ENCODE results near the gene LIPH. TPM values are rescaled to one million over a fixed set of nuclear protein-coding genes. Genes with fewer than 3 reads are reported as not detected.
A peak's percentile ranks its signal among the peaks of the same experiment; 100 is the strongest.
"Not testable (repeated sequence)": the region's sequence is repeated elsewhere in the genome, so short reads cannot be mapped to it uniquely, and the experiment has no call there.

The LIPH gene
- total and polyA plus RNA-seq, 3 donors from 2014 or later: 4.2 to 18.0 (median 15.0) TPM

DNA sequence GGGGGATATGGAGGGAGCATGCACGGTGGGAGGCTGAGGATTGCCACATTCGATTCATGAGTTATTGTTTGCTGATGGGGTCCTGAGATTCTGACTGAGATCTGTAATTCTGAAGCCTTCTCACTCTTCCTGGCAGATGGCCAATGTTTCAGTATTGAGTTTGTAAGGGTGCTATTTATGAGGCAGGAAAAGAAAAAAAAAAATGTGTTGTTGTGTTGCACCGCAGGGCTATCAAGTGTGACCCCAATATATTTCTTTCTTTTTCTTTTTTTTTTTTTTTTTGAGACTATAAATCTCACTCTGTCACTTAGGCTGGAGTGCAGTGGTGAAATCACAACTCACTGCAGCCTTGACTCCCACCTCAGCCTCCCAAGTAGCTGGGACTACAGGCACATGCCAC is 30.5 kb upstream of the LIPH start:
- H3K36me3 ChIP-seq (ENCODE audit: low read depth, missing control alignments): no peaks in the 10 kb centered on the region
- H3K4me3 ChIP-seq: no peak overlapping the region
- peaks cover 5% of the 10 kb centered on the region for H3K4me1 ChIP-seq
- WGBS, 2 donors: 29 to 38% methylated on average over 3 of the region's 3 CpGs
- H3K27ac ChIP-seq: no peak overlapping the region
- intact Hi-C loops (cut with DNase I; ENCODE audit: low total_unique reads): no loop called here
- H3K9me3 ChIP-seq: no peaks in the 10 kb centered on the region
- H3K27me3 ChIP-seq: no peaks in the 10 kb centered on the region
- TF ChIP-seq, protein P1, sequence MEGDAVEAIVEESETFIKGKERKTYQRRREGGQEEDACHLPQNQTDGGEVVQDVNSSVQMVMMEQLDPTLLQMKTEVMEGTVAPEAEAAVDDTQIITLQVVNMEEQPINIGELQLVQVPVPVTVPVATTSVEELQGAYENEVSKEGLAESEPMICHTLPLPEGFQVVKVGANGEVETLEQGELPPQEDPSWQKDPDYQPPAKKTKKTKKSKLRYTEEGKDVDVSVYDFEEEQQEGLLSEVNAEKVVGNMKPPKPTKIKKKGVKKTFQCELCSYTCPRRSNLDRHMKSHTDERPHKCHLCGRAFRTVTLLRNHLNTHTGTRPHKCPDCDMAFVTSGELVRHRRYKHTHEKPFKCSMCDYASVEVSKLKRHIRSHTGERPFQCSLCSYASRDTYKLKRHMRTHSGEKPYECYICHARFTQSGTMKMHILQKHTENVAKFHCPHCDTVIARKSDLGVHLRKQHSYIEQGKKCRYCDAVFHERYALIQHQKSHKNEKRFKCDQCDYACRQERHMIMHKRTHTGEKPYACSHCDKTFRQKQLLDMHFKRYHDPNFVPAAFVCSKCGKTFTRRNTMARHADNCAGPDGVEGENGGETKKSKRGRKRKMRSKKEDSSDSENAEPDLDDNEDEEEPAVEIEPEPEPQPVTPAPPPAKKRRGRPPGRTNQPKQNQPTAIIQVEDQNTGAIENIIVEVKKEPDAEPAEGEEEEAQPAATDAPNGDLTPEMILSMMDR (IDR thresholded peaks at IDR 0.05): no peak
- TF ChIP-seq POLR2A (IDR thresholded peaks at IDR 0.05): no peak
- DNase-seq: no peak

DNA sequence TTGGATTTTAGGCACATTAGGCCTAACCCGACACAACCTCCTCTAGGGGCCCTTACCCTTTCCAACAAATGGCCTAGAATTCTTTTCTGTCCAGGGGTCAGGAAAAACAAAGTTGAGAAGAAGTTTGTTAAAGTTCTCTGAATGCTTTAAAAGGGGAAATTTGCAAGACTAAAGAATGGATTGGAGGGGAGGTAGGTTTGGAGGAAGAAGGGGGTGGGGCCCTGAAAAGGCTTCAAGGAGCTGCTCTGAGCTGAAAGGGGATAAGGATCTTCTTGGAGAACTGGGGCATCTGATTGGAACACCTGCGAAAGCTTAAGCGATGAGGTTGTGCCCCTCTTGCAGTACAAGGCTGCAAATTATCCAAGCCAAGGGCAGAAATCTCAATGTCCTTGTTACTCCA is 29.8 kb upstream of the LIPH start:
- Histone ChIP-seq H3K27me3 (no peaks in the 10 kb centered on the region), H3K36me3 (ENCODE audit: low read depth, missing control alignments) (no peaks in the 10 kb centered on the region), H3K4me3 (no peak overlapping the region), H3K27ac (no peak overlapping the region), H3K9me3 (no peaks in the 10 kb centered on the region), H3K4me1 (peaks cover 5% of the 10 kb centered on the region)
- 45 to 51% methylated on average over 3 of the region's 3 CpGs for WGBS, 2 donors
- intact Hi-C loops (cut with DNase I; ENCODE audit: low total_unique reads): no loop called here
- TF ChIP-seq, protein P1 (IDR thresholded peaks at IDR 0.05): no peak
- TF ChIP-seq POLR2A (IDR thresholded peaks at IDR 0.05): no peak
- DNase-seq: no peak

DNA sequence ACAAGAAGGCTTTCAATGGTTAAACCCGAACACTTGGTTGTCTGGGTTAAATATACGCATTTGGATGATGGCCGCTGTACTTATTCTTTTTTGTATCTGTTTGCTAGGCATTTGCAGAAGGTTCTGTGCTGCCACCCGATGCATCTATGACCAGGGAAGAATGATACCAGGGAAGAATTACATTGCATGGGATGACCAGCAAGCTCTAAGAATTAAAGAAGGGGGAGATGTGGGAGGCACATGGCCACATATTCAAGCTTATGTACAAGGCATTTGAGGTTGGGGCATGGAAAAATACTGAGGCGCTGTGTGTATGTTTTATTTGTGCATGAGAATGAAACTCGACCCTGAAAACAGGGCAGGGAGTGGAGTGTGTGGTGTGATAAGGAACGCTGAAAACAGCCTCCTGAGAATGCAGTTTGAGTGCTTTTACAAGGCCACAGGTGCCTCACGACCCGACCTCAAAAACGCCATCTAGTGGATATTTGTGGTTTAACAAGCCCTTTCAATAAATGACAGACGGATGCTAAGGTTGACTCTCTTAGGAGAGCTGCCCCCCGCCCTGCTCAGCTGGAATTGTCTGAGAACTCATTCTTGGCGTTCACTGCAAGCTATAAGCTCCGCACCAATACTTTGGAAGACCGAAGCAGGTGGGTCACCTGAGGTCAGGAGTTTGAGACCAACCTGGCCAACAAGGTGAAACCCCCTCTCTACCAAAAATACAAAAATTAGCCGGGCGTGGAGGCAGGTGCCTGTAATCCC is 22.9 kb upstream of the LIPH start:
- H3K36me3 ChIP-seq (ENCODE audit: low read depth, missing control alignments); intact Hi-C loops (cut with DNase I; ENCODE audit: low total_unique reads); H3K27ac ChIP-seq; H3K27me3 ChIP-seq; H3K9me3 ChIP-seq; H3K4me3 ChIP-seq; H3K4me1 ChIP-seq: not testable (repeated sequence)
- 17 to 20% methylated on average over 17 of the region's 17 CpGs for whole genome bisulfite sequencing, 2 donors
- peak; percentile 52 for DNase-seq
- TF ChIP-seq, protein P1 (IDR thresholded peaks at IDR 0.05): peak; percentile 32 to 70 (median 68)

DNA sequence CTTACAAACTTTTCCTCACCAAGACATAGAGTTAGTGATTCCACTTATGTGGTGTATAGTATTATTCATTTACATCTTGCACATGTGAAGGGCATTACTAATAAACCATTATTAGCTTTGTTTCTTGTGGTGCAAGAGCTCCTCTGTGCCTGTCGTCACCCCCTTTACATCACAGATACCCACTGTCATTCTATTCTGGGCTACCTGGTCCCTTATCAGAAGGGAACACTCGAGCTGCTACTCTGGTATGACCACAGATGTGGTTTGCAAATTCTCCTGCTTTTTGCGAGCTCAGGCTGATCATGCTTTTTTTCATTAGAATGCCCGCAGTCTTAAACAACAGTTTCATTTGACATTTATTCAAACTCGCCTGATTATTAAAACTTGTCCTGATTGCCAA is 19.8 kb upstream of the LIPH start:
- Histone ChIP-seq H3K9me3 (no peaks in the 10 kb centered on the region), H3K27ac (no peak overlapping the region), H3K36me3 (ENCODE audit: low read depth, missing control alignments) (no peaks in the 10 kb centered on the region), H3K4me1 (no peaks in the 10 kb centered on the region), H3K27me3 (no peaks in the 10 kb centered on the region), H3K4me3 (no peak overlapping the region)
- TF ChIP-seq, protein P1 (IDR thresholded peaks at IDR 0.05): no peak
- TF ChIP-seq POLR2A (IDR thresholded peaks at IDR 0.05): no peak
- intact Hi-C loops (cut with DNase I; ENCODE audit: low total_unique reads): no loop called here
- 86 to 95% methylated on average over 5 of the region's 5 CpGs for WGBS, 2 donors
- no peak for DNase-seq

DNA sequence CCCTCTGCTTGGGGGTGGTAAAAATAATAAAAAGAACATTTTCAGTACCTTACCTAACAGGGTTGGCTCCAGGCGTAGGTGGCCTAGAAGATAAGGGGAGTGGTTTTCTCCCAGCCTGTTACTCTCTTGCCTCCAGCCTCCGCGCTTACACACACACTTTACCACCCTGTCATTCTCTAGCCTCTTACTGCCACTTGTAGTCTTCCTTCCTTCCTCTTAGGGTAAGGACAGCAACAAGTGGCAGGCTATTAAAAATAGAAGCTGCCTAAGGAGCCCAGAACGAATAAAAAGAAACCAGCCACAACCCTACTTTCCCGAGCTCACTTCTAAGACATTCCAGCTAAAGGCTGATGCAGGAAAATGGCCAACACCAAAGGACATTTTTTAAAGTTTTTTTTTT is 9.6 kb upstream of the LIPH start:
- no peaks in the 10 kb centered on the region for H3K36me3 ChIP-seq (ENCODE audit: low read depth, missing control alignments)
- TF ChIP-seq, protein P1 (IDR thresholded peaks at IDR 0.05): no peak
- no peak for TF ChIP-seq POLR2A (IDR thresholded peaks at IDR 0.05)
- no peak overlapping the region for H3K27ac ChIP-seq
- H3K4me1 ChIP-seq: no peaks in the 10 kb centered on the region
- peak; percentile 13 for DNase-seq
- 41 to 47% methylated on average over 5 of the region's 5 CpGs for WGBS, 2 donors
- H3K27me3 ChIP-seq: no peaks in the 10 kb centered on the region
- H3K9me3 ChIP-seq: no peaks in the 10 kb centered on the region
- no peak overlapping the region for H3K4me3 ChIP-seq
- intact Hi-C loops (cut with DNase I; ENCODE audit: low total_unique reads): no loop called here

Data from testis (tissue), 3 donors.